EL (cell line): ENCODE results near the gene CASZ1.

Experiments
- DNase-seq: peaks from one replicate; pipeline ENCODE4 v3.0.0-alpha.2; 2016

The CASZ1 gene

DNA sequence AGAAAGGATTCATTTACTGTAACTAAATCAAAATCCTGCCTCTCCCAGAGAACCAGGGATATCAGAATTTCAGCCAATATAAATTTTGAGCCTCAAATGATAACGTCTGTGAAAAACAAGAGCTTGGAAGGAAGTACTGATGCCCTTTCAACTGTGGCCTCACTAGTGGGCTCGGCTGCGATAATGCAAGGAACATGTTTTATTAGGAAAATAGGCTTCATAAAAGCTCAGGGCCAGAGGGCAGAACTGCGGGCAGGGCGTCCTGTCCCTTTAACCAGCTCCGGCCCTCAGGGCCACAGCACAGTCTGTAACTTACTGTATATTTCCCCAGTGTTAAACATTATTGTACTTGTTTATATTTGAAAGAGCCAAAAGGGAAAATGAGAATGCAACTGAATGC is 199.7 kb downstream of the CASZ1 start:
- no peak for DNase-seq

DNA sequence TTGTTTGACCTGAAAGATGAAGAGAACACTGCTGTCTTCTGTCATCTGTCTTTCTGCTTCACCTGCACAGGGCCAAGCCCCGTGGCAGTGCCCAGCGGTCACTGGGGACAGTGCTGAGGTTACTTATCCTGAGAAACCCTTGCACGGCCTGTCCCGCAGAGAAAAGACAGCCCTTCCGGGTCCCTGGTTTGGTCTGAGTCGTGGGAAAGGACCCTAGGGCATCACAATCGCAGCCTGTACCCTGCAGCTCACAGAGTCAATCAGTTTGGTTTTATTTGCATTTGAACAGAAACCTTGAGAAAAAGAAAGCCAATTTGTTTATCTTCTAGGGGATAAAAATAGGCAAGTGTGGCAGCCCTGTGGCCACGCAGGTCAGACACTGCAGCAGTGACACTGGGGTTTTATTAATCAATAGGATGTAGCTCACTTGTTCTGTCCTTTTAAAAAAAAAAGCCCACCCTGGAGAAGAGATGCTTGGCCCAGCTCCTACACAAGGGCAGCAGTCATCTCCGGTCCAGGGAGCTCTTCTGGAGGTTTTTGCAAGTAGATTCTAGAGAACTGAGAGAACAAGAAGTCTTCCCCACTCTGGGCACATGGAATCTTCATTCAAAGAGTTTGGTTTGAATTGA is 201.7 kb downstream of the CASZ1 start:
- no peak for DNase-seq

DNA sequence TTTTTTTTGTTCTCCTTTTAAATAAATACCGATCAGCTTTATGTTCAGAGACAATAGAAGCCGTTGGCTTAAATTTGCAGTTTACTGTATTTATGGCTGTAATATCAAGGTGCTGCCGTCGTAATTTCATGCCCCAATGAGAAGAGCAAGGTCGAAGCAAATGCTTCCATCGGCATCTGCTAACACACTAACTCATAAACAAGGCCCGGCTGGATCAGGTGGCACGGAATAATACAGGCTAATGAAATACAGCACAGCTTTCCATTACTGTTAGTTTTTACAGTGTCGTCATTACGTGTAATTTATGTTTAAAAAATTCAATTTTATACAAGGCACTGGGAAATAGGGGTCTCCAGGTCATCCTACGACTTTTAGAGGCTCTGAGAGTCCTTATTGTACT is 202.7 kb downstream of the CASZ1 start:
- DNase-seq: no peak

DNA sequence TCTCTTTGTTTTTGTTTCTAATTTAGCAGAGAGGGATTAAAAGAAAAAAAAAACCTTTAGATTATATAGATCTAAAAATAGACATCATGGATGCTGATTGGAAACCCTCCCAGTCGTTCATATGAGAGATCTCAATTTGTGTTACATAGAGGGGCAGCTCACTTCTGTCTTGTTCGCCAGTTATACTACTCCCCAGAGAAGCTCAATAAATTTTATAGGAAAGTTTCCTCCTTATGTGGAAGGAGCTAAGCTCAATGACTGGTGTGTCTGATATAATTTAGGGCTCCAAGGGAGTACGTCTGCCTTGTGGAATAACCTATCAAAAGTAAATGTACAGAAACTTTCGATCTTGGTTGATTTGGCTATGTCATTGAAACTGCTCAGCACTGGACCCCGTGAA is 204.1 kb downstream of the CASZ1 start:
- no peak for DNase-seq

DNA sequence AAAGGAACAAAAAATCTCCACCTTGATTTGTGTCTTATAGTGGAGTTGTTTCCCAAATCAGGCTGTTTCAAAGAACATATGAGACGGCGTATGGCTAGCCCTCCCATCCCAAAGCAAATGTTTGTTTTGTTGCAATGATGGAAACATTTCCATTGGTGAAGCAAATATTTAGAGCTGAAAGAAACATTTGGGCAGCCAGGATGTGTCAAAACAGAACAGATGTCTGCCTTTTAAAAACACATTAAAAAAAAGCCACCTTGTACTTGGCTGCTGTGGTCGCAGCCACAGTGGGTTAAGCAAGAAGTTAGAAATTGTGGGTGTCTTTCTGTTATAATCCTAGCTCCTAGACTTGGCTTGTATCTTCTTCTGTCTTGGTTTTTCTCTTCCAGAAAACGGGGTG is 205.4 kb downstream of the CASZ1 start:
- no peak for DNase-seq

DNA sequence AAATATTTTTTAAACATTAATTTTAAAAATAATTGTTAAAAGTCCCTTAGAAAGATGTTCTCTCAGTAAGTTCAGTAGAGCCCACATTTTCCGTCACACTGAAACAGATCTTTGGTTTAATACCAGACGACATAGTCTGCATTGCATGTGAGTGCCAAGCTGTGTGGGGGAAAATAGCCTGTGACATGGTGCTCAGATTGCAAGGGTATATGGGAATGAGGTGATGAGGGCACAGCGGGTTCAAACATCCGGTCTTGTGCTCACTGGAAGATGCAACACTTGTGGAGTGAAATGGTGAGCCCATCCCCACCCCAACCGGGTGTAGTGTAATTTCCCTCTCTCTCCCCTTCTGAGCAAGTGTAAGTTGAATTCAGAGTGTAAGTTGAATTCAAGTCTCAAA is 207.4 kb downstream of the CASZ1 start:
- DNase-seq: no peak

DNA sequence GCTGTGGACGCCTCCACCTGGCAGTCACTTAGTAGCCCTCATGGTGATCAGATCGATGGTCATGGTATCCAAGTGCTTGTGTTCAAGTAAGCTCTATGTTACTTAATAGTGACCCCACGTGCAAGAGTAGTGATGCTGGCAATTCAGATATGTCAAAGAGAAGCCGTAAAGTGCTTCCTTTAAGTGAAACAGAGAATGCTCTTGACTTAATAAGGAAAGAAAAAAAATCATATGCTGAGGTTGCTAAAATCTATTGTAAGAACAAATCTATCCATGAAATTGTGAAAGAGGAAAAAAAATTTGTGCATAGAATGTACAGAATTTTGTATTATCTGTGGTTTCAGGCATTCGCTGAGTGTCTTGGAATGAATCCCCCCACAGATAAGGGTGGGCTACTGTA is 207.8 kb downstream of the CASZ1 start:
- no peak for DNase-seq
